Gastroesophageal sphincter (tissue), 4 donors: ENCODE data around the gene CYBA. TPM values are rescaled to one million over a fixed set of nuclear protein-coding genes. Genes with fewer than 3 reads are reported as not detected.

Experiments used
- ATAC-seq: fragments of 150-250 bp; one replicate; pipeline ENCODE4 v1.9.1; 2016; ENCODE audit warnings: mild to moderate bottlenecking, moderate library complexity
- H3K27ac ChIP-seq, 4 donors: fragments of 200-600 bp; sonication (generic) in 3 of 4; 1 replicate in 3 of 4; 2 replicates in 1 of 4; pipeline ENCODE4 v1.5.1; 2016 to 2019
- H3K27me3 ChIP-seq: fragments of 200-600 bp; sonication (generic); one replicate; pipeline ENCODE4 v1.5.1; 2019
- H3K36me3 ChIP-seq, 2 donors: fragments of 200-600 bp; sonication (generic); one replicate each; pipeline ENCODE4 v1.5.1; 2019; ENCODE audit warnings: control low read depth in 1 of 2
- H3K4me1 ChIP-seq, 3 donors: fragments of 200-600 bp; sonication (generic); 1 replicate in 2 of 3; 2 replicates in 1 of 3; pipeline ENCODE4 v1.5.1; 2016 to 2019; ENCODE audit warnings: control low read depth in 2 of 3
- H3K4me3 ChIP-seq, 2 donors: fragments of 200-600 bp; sonication (generic); one replicate each; pipeline ENCODE4 v1.5.1; 2019; ENCODE audit warnings: mild to moderate bottlenecking in 1 of 2, moderate library complexity in 1 of 2
- H3K9me3 ChIP-seq, 3 donors: fragments of 200-600 bp; sonication (generic); one replicate each; pipeline ENCODE4 v1.5.1; 2017 to 2019; ENCODE audit warnings: control low read depth in 2 of 3
- CTCF ChIP-seq, 4 experiments: fragments of 200-600 bp in 2 of 4; fragments of 450-650 bp in 2 of 4; sonication (generic) in 1 of 4; IDR thresholded peaks; one replicate each; pipeline ENCODE4 v1.5.1; 2017 to 2019; ENCODE audit warnings: antibody characterized with exemption in 4 of 4, mild to moderate bottlenecking in 2 of 4, moderate library complexity in 2 of 4
- EP300 ChIP-seq: sonication (generic); formaldehyde crosslinking; IDR thresholded peaks from one replicate; pipeline ENCODE4 v1.6.1; 2017; ENCODE audit warnings: antibody characterized with exemption, mild to moderate bottlenecking
- POLR2A ChIP-seq, 2 donors: fragments of 450-650 bp; IDR thresholded peaks; one replicate each; pipeline ENCODE4 v1.6.1; 2017; ENCODE audit warnings: antibody characterized with exemption in 2 of 2, mild to moderate bottlenecking in 2 of 2, moderate library complexity in 1 of 2
- POLR2AphosphoS5 ChIP-seq: sonication (generic); formaldehyde crosslinking; IDR thresholded peaks from one replicate; pipeline ENCODE4 v1.6.1; 2017; ENCODE audit warnings: antibody characterized with exemption
- WGBS, 2 donors: methylation state at CpG; one replicate each; pipeline ENCODE4 v1.1.5; 2018; ENCODE audit warnings: low coverage in 1 of 2; 5-methylcytosine and 5-hydroxymethylcytosine counted together
- total RNA-seq, 4 donors: library from RNA; depleted of rRNA; stranded (reverse); fragments of >200 nt; gene quantifications; one replicate each; pipeline ENCODE4 v1.1.0, GENCODE V29; 2016

The CYBA gene
- total RNA-seq, 4 donors from 2014 or later: 19.9 to 135 (median 79.1) TPM

- TF ChIP-seq POLR2A (IDR thresholded peaks at IDR 0.05): no peak
These were observed 47.2 kb upstream of the CYBA start for GRCh38 chr16:88697831-88698615.

GRCh38 chr16:88697116-88697830 lies 46.4 kb upstream of the CYBA start:
- no peaks in the 10 kb centered on the region for H3K9me3 ChIP-seq
- peaks cover 0 to 27% (median 6%) of the 10 kb centered on the region in 3 donors for H3K4me1 ChIP-seq
- H3K27me3 ChIP-seq: peaks cover 6% of the 10 kb centered on the region
- H3K36me3 ChIP-seq: peaks cover 0 to 71% of the 10 kb centered on the region in 2 donors
- no peak for ATAC-seq
- no peak for TF ChIP-seq EP300
- TF ChIP-seq POLR2AphosphoS5: no peak
- TF ChIP-seq CTCF (IDR thresholded peaks at IDR 0.05): no peak
- TF ChIP-seq POLR2A (IDR thresholded peaks at IDR 0.05): no peak
- WGBS, 2 donors: 80% methylated on average over 2 of the region's 47 CpGs; no CpG with 5 or more reads in 1 of the 2 donors
- no peak overlapping the region for H3K27ac ChIP-seq
- no peak overlapping the region for H3K4me3 ChIP-seq

More at GRCh38 chr16:88697831-88698615, 47.2 kb upstream of the CYBA start:
- 88% methylated on average over 13 of the region's 37 CpGs; no CpG with 5 or more reads in 1 of the 2 donors for WGBS, 2 donors
- Histone ChIP-seq H3K4me1 (peaks cover 0 to 35% (median 6%) of the 10 kb centered on the region in 3 donors), H3K36me3 (peaks cover 0 to 78% of the 10 kb centered on the region in 2 donors), H3K27ac (no peak overlapping the region), H3K9me3 (no peaks in the 10 kb centered on the region), H3K27me3 (no peaks in the 10 kb centered on the region), H3K4me3 (no peak overlapping the region)
- no peak for ATAC-seq

- ATAC-seq: no peak
- no peak overlapping the region for H3K4me3 ChIP-seq
- peaks cover 0 to 19% (median 4%) of the 10 kb centered on the region in 3 donors for H3K4me1 ChIP-seq
- H3K9me3 ChIP-seq: no peaks in the 10 kb centered on the region
- no peak for TF ChIP-seq EP300
- no peak for TF ChIP-seq CTCF (IDR thresholded peaks at IDR 0.05)
- TF ChIP-seq POLR2AphosphoS5: no peak
- no peak for TF ChIP-seq POLR2A (IDR thresholded peaks at IDR 0.05)
- H3K27ac ChIP-seq: no peak overlapping the region
- 75 to 84% methylated on average over 1 to 6 of the region's 14 CpGs for WGBS, 2 donors
- peaks cover 14% of the 10 kb centered on the region for H3K27me3 ChIP-seq
- H3K36me3 ChIP-seq: peaks cover 0 to 64% of the 10 kb centered on the region in 2 donors
These were observed 45.6 kb upstream of the CYBA start for GRCh38 chr16:88696441-88696840.

GRCh38 chr16:88695753-88696152 lies 44.9 kb upstream of the CYBA start:
- Histone ChIP-seq H3K4me3 (no peak overlapping the region), H3K4me1 (peaks cover 0 to 12% (median 0%) of the 10 kb centered on the region in 3 donors), H3K27ac (no peak overlapping the region), H3K27me3 (peaks cover 21% of the 10 kb centered on the region), H3K36me3 (peaks cover 0 to 58% of the 10 kb centered on the region in 2 donors), H3K9me3 (no peaks in the 10 kb centered on the region)
- 100% methylated on average over 1 of the region's 7 CpGs; no CpG with 5 or more reads in 1 of the 2 donors for WGBS, 2 donors
- ATAC-seq: no peak
- TF ChIP-seq POLR2AphosphoS5 (no peak), CTCF (IDR thresholded peaks at IDR 0.05) (no peak), EP300 (no peak), POLR2A (IDR thresholded peaks at IDR 0.05) (no peak)

GRCh38 chr16:88695218-88695617 lies 44.4 kb upstream of the CYBA start:
- no CpG with 5 or more reads among the region's 15 CpGs for WGBS, 2 donors
- no peak overlapping the region for H3K4me3 ChIP-seq
- H3K27me3 ChIP-seq: peaks cover 26% of the 10 kb centered on the region
- no peaks in the 10 kb centered on the region for H3K9me3 ChIP-seq
- TF ChIP-seq EP300 (no peak), POLR2A (IDR thresholded peaks at IDR 0.05) (no peak), CTCF (IDR thresholded peaks at IDR 0.05) (no peak), POLR2AphosphoS5 (no peak)
- no peak overlapping the region for H3K27ac ChIP-seq
- H3K4me1 ChIP-seq: peaks cover 0 to 7% (median 0%) of the 10 kb centered on the region in 3 donors
- ATAC-seq: no peak
- peaks cover 0 to 53% of the 10 kb centered on the region in 2 donors for H3K36me3 ChIP-seq
